D721Med (cell line): ENCODE results near the gene VAX1.

Experiments
- DNase-seq: peaks from one replicate; pipeline ENCODE4 v3.0.0; 2011; ENCODE audit warnings: low spot score; ENCODE audit not compliant: insufficient read length
- FAIRE-seq: peaks from 2 replicates; lab custom pipeline; 2011; peaks lifted over from hg19 to GRCh38; lab: Jason Lieb, UNC
- TF ChIP-seq, protein P1 (sequence below): IDR thresholded peaks from 2 replicates; pipeline ENCODE4 v1.5.1; 2012; ENCODE audit warnings: mild to moderate bottlenecking, control low read depth; ENCODE audit not compliant: insufficient read depth; ENCODE audit errors: missing control alignments

Gene VAX1

DNA sequence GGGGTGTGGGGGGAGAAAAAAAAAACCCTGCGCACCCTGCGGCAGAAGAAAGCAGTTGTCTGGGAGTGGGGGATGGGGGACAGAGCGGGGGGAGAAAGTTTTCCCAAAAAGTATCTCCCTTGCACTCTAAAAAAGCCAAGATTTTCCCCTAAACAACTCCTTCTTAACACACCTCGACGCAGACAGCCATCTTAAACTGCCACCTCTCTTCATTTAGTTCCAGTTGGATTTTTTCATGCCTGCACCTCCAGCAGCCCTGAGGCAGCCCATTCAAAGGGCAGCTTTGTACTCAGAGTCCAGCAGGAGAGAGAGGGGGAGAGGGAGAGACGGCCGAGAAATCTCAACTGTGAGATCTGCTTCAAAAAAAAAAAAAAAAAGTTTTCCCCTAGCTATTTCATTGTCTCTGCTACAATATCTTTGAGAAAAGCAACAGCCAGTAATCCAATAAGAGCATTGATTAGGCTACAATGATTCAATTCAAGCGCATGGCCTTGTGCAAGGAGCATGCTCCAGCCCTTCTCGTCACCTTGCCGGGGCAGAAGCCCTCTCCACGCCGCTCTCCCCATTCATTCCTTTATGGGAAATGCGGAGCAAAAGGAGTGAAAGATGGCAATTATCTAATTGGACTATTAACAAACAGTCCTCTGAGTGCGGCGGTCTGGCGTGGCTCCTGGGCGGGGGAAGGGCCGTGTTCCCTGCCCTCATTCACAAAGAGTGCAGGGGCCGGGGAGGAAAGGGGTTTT lies 939 bp upstream of the VAX1 start:
- DNase-seq: no peak
- TF ChIP-seq, protein P1, sequence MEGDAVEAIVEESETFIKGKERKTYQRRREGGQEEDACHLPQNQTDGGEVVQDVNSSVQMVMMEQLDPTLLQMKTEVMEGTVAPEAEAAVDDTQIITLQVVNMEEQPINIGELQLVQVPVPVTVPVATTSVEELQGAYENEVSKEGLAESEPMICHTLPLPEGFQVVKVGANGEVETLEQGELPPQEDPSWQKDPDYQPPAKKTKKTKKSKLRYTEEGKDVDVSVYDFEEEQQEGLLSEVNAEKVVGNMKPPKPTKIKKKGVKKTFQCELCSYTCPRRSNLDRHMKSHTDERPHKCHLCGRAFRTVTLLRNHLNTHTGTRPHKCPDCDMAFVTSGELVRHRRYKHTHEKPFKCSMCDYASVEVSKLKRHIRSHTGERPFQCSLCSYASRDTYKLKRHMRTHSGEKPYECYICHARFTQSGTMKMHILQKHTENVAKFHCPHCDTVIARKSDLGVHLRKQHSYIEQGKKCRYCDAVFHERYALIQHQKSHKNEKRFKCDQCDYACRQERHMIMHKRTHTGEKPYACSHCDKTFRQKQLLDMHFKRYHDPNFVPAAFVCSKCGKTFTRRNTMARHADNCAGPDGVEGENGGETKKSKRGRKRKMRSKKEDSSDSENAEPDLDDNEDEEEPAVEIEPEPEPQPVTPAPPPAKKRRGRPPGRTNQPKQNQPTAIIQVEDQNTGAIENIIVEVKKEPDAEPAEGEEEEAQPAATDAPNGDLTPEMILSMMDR: no peak
- FAIRE-seq: no peak

DNA sequence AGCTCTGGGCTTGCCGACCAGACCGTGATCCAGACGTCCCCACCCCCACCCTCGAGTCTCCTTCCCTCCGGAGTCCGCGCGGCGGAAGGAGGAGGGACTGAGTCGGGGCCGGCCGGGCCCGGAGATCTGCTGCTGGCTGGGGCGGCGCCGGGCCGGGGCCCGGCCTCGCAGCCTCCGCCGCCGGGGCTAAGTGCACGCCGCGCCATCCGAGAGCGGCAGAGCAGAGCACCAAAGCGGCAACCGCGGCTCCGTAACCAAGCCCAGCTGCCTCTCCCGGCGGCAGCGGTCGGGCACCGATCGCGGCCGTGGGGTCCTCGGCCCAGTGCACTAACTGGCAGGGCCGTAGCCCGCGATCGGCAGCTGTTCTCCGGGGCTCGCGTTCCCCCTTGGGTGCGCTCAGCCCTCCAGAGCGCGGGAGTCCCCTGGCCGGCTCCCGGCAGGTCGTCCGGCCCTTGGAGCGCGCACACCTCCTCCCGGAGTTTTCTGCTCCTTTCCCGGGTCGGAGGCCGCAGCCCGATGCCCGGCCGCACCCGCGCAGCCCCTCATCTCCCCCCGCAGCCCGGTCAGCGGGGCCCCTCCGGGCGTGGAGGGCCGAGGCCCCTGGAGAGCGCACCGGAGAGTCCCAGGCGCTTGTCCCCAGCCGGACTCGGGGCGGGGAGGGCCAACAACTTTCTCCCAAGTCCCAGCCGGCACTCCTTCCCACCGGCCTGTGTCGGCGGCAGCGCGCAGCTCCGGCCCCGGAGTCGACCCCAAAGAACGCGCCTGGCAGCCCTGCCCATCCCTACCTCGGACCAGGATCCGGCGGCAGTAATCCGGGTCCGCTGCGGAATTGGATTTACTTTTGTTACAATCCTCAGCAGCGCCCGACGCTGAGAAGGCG lies 799 bp downstream of the VAX1 start:
- TF ChIP-seq, protein P1: no peak
- no peak for FAIRE-seq
- DNase-seq: no peak

DNA sequence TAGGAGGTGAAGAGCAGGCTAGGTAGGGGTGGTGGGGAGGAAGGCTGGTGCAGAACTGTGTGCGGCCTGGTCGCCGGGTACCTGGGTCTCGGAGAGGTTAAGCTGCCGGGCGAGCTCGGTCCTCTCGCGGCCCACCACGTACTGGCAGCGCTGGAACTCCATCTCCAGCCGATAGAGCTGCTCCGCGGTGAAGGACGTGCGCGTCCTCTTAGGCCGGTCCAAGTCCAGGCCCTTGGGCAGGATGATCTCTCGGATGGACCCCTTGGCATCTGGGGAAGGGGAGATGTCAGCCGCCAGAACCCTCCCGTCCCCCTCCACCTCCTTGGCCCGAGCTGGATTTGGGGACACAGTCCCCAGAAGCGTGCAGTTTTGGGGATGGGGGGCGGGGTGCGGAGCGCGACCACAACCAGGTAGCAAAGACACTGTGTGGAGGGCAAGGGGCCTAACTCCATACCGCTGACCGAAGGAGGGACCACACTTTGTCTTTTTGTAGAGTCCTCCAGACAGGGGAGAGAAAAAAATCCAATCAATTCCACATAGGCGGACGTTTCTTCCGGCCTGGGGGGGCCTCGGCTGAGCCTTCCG lies 1.6 kb downstream of the VAX1 start:
- FAIRE-seq (no peak), DNase-seq (no peak)
- TF ChIP-seq, protein P1: no peak

DNA sequence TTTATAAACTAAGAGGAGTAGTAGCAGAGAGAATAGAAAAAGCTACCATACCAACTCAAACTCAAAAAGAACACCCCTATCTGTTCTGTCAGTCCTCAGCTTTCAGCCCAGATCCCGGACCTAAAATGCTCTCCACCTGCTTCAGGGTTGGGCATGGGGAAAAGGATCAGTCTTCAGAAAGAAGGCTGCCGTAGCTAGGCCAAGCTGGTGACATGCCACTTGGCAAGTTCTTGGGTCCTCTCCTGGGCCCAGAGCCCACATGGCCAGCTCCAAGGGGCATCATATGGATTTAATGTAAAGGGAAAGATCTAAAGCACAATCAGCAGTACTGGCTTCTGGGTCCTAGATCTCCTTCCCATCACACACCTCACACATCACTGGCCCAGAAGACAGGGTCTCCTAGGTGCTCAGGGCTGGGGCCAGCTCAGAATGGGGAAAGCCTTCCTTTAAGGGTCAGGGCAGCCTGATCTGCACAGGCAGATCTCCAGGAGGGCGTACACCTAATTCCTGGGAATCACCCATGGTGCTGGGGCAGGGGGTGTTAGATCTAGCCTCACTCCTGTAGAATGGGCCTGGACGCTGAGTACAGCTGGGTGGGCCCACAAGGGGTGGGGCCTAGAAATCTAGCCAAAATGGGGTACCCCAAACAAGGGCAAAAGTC lies 2.5 kb downstream of the VAX1 start:
- FAIRE-seq: no peak
- DNase-seq: no peak

DNA sequence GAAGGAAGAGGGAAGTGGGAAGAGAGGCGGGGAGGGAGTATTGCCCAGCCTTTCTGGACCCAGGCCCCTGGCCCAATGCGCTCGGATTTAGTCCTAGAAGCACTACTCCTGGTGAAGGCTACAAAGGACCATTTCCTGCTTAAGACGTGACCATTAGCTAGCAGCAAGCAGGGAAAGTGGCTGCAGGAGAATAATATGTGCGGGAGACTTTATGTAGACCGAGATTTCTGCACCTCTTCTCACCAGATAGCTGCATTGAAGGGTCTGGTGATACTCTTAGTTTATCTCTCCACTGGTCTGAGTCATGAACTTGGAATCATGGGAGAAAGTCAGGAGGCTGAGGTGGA lies 3.1 kb downstream of the VAX1 start:
- TF ChIP-seq, protein P1: no peak
- DNase-seq (no peak), FAIRE-seq (no peak)

More for the DNA sequence above, 2.5 kb downstream of the VAX1 start:
- TF ChIP-seq, protein P1: no peak

DNA sequence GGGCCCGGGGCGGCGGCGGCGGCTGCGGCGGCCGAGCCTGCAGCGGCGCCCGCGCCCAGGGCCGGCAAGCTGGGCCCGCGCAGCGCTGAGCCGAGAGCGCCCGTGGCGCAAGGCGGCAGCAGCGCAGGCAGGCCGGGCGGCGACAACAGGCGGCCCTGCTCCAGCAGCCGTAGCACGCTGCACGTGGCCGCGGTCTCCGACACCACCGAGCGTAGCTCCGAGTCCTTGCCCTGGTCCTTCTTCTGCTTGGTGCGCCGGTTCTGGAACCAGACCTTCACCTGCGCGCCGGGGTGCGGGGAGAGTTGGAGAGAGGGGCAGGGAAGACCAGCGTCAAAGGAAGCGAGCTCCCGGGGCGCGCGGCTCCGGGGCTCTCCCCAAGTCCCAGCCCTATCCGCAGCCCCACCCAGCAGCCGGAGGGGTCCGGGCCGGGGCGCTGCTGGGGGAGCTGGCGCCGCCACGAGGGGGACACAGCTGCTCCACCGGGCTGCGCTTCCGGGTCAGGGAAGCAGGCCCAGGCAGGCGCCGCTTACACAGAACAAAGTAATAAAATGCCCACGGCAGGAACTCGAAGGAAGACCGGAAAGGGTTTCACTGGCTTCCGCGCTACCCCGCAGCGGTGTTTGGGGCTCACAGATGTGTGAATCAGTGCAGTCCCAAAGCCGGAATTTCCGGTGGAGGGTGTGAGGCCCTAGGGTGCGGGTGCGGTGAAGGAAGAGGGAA lies 3.6 kb downstream of the VAX1 start:
- FAIRE-seq (no peak), DNase-seq (no peak)
- TF ChIP-seq, protein P1: no peak
